SH-SY5Y (cell line): ENCODE data around the gene SPATA31D1.

ENCODE experiments used
- GATA2 ChIP-seq: IDR thresholded peaks from 2 replicates; pipeline ENCODE4 v1.6.1; 2011; ENCODE audit warnings: mild to moderate bottlenecking, low read depth, low read length
- GATA3 ChIP-seq: IDR thresholded peaks from 2 replicates; pipeline ENCODE4 v1.6.1; 2011; ENCODE audit warnings: low read depth, mild to moderate bottlenecking, low read length, moderate library complexity

GRCh38 chr9:82011133-82011532, 22.6 kb downstream of the SPATA31D1 start:
- TF ChIP-seq GATA2 (no peak), GATA3 (no peak)
